ENCODE results near the gene MYO9B. TPM values are rescaled to one million over a fixed set of nuclear protein-coding genes. Genes with fewer than 3 reads are reported as not detected.

Gene MYO9B
- total RNA-seq, 1 donor from 2014 or later = 205 TPM

GRCh38 chr19:17205237-17206140 lies 129.9 kb downstream of the MYO9B start:
- Histone ChIP-seq H3K4me1 (no peaks in the 10 kb centered on the region), H3K27ac (no peak overlapping the region), H3K9me3 (no peaks in the 10 kb centered on the region), H3K27me3 (ENCODE audit: low read depth) (no peaks in the 10 kb centered on the region), H3K36me3 (peaks cover 100% of the 10 kb centered on the region), H3K4me3 (no peak overlapping the region)
- DNase-seq (peak; percentile 82), ATAC-seq (peak; percentile 75 to 78)
- TF ChIP-seq CTCF (IDR thresholded peaks at IDR 0.05) = peak; percentile 76
- intact Hi-C loops (cut with DNase I) = no loop called here

- no peak for ATAC-seq
- no peak for TF ChIP-seq CTCF (IDR thresholded peaks at IDR 0.05)
These were observed 131.4 kb downstream of the MYO9B start for GRCh38 chr19:17206736-17207581.

GRCh38 chr19:17209126-17210036 lies 133.8 kb downstream of the MYO9B start:
- H3K27ac ChIP-seq = no peak overlapping the region
- DNase-seq = no peak
- no peaks in the 10 kb centered on the region for H3K27me3 ChIP-seq (ENCODE audit: low read depth)
- no peak for ATAC-seq
- intact Hi-C loops (cut with DNase I) = no loop called here
- H3K9me3 ChIP-seq = no peaks in the 10 kb centered on the region
- peaks cover 87% of the 10 kb centered on the region for H3K36me3 ChIP-seq
- peaks cover under 1% of the 10 kb centered on the region for H3K4me1 ChIP-seq
- H3K4me3 ChIP-seq = no peak overlapping the region
- TF ChIP-seq CTCF (IDR thresholded peaks at IDR 0.05) = no peak

More at GRCh38 chr19:17206736-17207581, 131.4 kb downstream of the MYO9B start:
- DNase-seq = no peak
- intact Hi-C loops (cut with DNase I) = no loop called here
- Histone ChIP-seq H3K9me3 (no peaks in the 10 kb centered on the region), H3K27ac (no peak overlapping the region), H3K36me3 (peaks cover 100% of the 10 kb centered on the region), H3K4me3 (no peak overlapping the region), H3K27me3 (ENCODE audit: low read depth) (no peaks in the 10 kb centered on the region), H3K4me1 (no peaks in the 10 kb centered on the region)

- Histone ChIP-seq H3K36me3 (peaks cover 78% of the 10 kb centered on the region), H3K9me3 (no peaks in the 10 kb centered on the region), H3K27ac (no peak overlapping the region), H3K4me1 (peaks cover 7% of the 10 kb centered on the region), H3K27me3 (ENCODE audit: low read depth) (no peaks in the 10 kb centered on the region), H3K4me3 (no peak overlapping the region)
- no peak for TF ChIP-seq CTCF (IDR thresholded peaks at IDR 0.05)
- intact Hi-C loops (cut with DNase I) = no loop called here
- DNase-seq = no peak
- ATAC-seq = no peak
These were observed 134.7 kb downstream of the MYO9B start for GRCh38 chr19:17210296-17210695.

Measured in lower lobe of right lung (tissue), 2 donors.